ENCODE measurements around the gene EIF5A. TPM values are rescaled to one million over a fixed set of nuclear protein-coding genes. Genes with fewer than 3 reads are reported as not detected.

EIF5A gene
- total and polyA plus RNA-seq, 9 of the 15 experiments (the other 6 are each of a cell fraction or from before 2014, with no cell fraction given), result 22.9 to 1,163 (median 772) TPM

GRCh38 chr17:7329374-7329996 lies 22.1 kb downstream of the EIF5A start (continued):
- TF ChIP-seq HOMEZ (CRISPR knock-in tag; IDR thresholded peaks at IDR 0.05), result no peak
- TF ChIP-seq ZNF184 (CRISPR knock-in tag; IDR thresholded peaks at IDR 0.05), result no peak
- TF ChIP-seq RBBP5 (IDR thresholded peaks at IDR 0.05; ENCODE audit: borderline replicate concordance, insufficient read depth, low read length, poor library complexity, severe bottlenecking), result peak; percentile 22
- no peak for TF ChIP-seq BRF2 (IDR thresholded peaks at IDR 0.05; ENCODE audit: borderline replicate concordance, insufficient read depth, insufficient read length)
- TF ChIP-seq PURB (CRISPR knock-in tag; IDR thresholded peaks at IDR 0.05; ENCODE audit: low read depth), result no peak
- no peak for TF ChIP-seq ZNF449 (CRISPR knock-in tag; IDR thresholded peaks at IDR 0.05)
- no peak for TF ChIP-seq TAF9B (IDR thresholded peaks at IDR 0.05; ENCODE audit: partially characterized antibody)
- TF ChIP-seq MCM7 (IDR thresholded peaks at IDR 0.05), result no peak
- no peak for TF ChIP-seq NFIX (CRISPR knock-in tag; IDR thresholded peaks at IDR 0.05; ENCODE audit: low read depth)
- TF ChIP-seq ZNF57 (CRISPR knock-in tag; IDR thresholded peaks at IDR 0.05), result no peak
- TF ChIP-seq ATF7 (IDR thresholded peaks at IDR 0.05), result 0 out of 2 replicates have a peak, but pooled peaks have one; percentile 53
- TF ChIP-seq ZNF175 (CRISPR knock-in tag; IDR thresholded peaks at IDR 0.05; ENCODE audit: low read depth), result no peak
- no peak for TF ChIP-seq THRB (CRISPR knock-in tag; conservative IDR thresholded peaks at IDR 0.05)
- TF ChIP-seq ZKSCAN1 (IDR thresholded peaks at IDR 0.05; ENCODE audit: low read depth, low read length), result no peak
- TF ChIP-seq CREM (IDR thresholded peaks at IDR 0.05; ENCODE audit: low read depth), result no peak; the same call in none of the 2 replicates
- no peak for TF ChIP-seq ZNF316 (IDR thresholded peaks at IDR 0.05)
- TF ChIP-seq HNRNPK (IDR thresholded peaks at IDR 0.05; ENCODE audit: low read depth, low read length, poor library complexity, severe bottlenecking), result no peak
- no peak for TF ChIP-seq ILK (tag; IDR thresholded peaks at IDR 0.05; ENCODE audit: borderline replicate concordance, low read depth)
- TF ChIP-seq YBX1 (IDR thresholded peaks at IDR 0.05), result no peak
- no peak for TF ChIP-seq FOXA3 (CRISPR knock-in tag; conservative IDR thresholded peaks at IDR 0.05 in 1 of 2, IDR thresholded peaks at IDR 0.05 in 1 of 2)
- TF ChIP-seq ZBED1 (IDR thresholded peaks at IDR 0.05), result no peak
- no peak for TF ChIP-seq KLF10 (CRISPR knock-in tag; IDR thresholded peaks at IDR 0.05)
- TF ChIP-seq SOX6 (IDR thresholded peaks at IDR 0.05), result no peak
- no peak for TF ChIP-seq MYNN (IDR thresholded peaks at IDR 0.05)
- no peak for TF ChIP-seq MYNN (CRISPR knock-in tag; IDR thresholded peaks at IDR 0.05)
- TF ChIP-seq THRAP3 (IDR thresholded peaks at IDR 0.05; ENCODE audit: borderline replicate concordance), result no peak
